Sigmoid colon (tissue), 7 donors: Measurements from ENCODE around the gene CCDC142. TPM values are rescaled to one million over a fixed set of nuclear protein-coding genes. Genes with fewer than 3 reads are reported as not detected.
A peak's percentile ranks its signal among the peaks of the same experiment; 100 is the strongest.
"Not testable (repeated sequence)": the region's sequence is repeated elsewhere in the genome, so short reads cannot be mapped to it uniquely, and the experiment has no call there.

Experiments used
- DNase-seq: peaks from one replicate; pipeline ENCODE4 v3.0.0-alpha.2; 2019
- H3K27ac ChIP-seq, 4 donors: fragments of 200-600 bp; sonication (generic); one replicate each; pipeline ENCODE4 v1.5.1; 2016 to 2019; ENCODE audit warnings: mild to moderate bottlenecking in 1 of 4
- H3K27me3 ChIP-seq, 3 donors: fragments of 200-600 bp; sonication (generic); one replicate each; pipeline ENCODE4 v1.5.1; 2019; ENCODE audit warnings: mild to moderate bottlenecking in 1 of 3
- H3K36me3 ChIP-seq, 4 donors: fragments of 200-600 bp; sonication (generic); one replicate each; pipeline ENCODE4 v1.5.1; 2016 to 2019
- H3K4me1 ChIP-seq, 4 donors: fragments of 200-600 bp; sonication (generic); one replicate each; pipeline ENCODE4 v1.5.1; 2017 to 2019
- H3K4me3 ChIP-seq, 4 donors: fragments of 200-600 bp; sonication (generic); one replicate each; pipeline ENCODE4 v1.5.1; 2017 to 2019; ENCODE audit warnings: mild to moderate bottlenecking in 2 of 4, moderate library complexity in 1 of 4
- H3K9me3 ChIP-seq, 4 donors: fragments of 200-600 bp in 3 of 4; sonication (generic) in 3 of 4; one replicate each; pipeline versions ENCODE4 v1.5.1 to v1.6.1; 2013 to 2019
- CTCF ChIP-seq, 4 experiments: fragments of 450-650 bp in 3 of 4; fragments of 200-600 bp in 1 of 4; IDR thresholded peaks; one replicate each; pipeline ENCODE4 v1.5.1; 2016 to 2019; ENCODE audit warnings: antibody characterized with exemption in 4 of 4, mild to moderate bottlenecking in 3 of 4, moderate library complexity in 2 of 4
- EP300 ChIP-seq, 4 donors: sonication (generic); formaldehyde crosslinking; IDR thresholded peaks; one replicate each; pipeline ENCODE4 v1.6.1; 2017; ENCODE audit warnings: antibody characterized with exemption in 4 of 4
- POLR2A ChIP-seq, 2 donors: fragments of 450-650 bp; IDR thresholded peaks; one replicate each; pipeline ENCODE4 v1.6.1; 2016; ENCODE audit warnings: antibody characterized with exemption in 2 of 2, mild to moderate bottlenecking in 2 of 2, moderate library complexity in 2 of 2
- POLR2AphosphoS5 ChIP-seq, 4 donors: sonication (generic); formaldehyde crosslinking; IDR thresholded peaks; one replicate each; pipeline ENCODE4 v1.6.1; 2017; ENCODE audit warnings: antibody characterized with exemption in 4 of 4
- WGBS, 2 donors: extraction: QIAGEN DNeasy Blood & Tissue Kit; methylation state at CpG; one replicate each; pipeline ENCODE4 v1.1.7; 2013; 5-methylcytosine and 5-hydroxymethylcytosine counted together
- intact Hi-C: fragments of 100-400 bp; cut with DNase I; formaldehyde crosslinking; loops from one replicate; pipeline ENCODE4 v1.15.1; 2023
- polyA plus RNA-seq, 3 donors: library from polyadenylated mRNA; stranded (reverse); fragments of 200-250 nt; gene quantifications; one replicate each; pipeline ENCODE4 v1.2.3, GENCODE V29; 2013
- total RNA-seq, 4 donors: library from RNA; depleted of rRNA; stranded (reverse); fragments of >200 nt; gene quantifications; one replicate each; pipeline ENCODE4 v1.1.0, GENCODE V29; 2016
- donor health status: healthy with polysubstance abuse.
- donor health status: Bipolar disorder and iron deficiency.
- donor health status: healthy.

CCDC142 gene
- total and polyA plus RNA-seq, 7 donors, result 1.8 to 20.9 (median 16.4) TPM

GRCh38 chr2:74448771-74449170 lies 34.0 kb downstream of the CCDC142 start:
- intact Hi-C loops, result no loop called here
- 85 to 88% methylated on average over 2 of the region's 2 CpGs for WGBS, 2 donors
- no peaks in the 10 kb centered on the region for H3K27me3 ChIP-seq
- no peak for DNase-seq
- no peaks in the 10 kb centered on the region for H3K4me1 ChIP-seq
- no peaks in the 10 kb centered on the region for H3K9me3 ChIP-seq
- H3K36me3 ChIP-seq, result no peaks in the 10 kb centered on the region
- H3K27ac ChIP-seq, result no peak overlapping the region
- TF ChIP-seq EP300 (IDR thresholded peaks at IDR 0.05), result no peak
- TF ChIP-seq CTCF (IDR thresholded peaks at IDR 0.05), result no peak
- no peak for TF ChIP-seq POLR2AphosphoS5 (IDR thresholded peaks at IDR 0.05)
- no peak for TF ChIP-seq POLR2A (IDR thresholded peaks at IDR 0.05)
- H3K4me3 ChIP-seq, result no peak overlapping the region

GRCh38 chr2:74447230-74447999 lies 35.4 kb downstream of the CCDC142 start:
- no peak for DNase-seq
- peaks cover 0 to 11% (median 0%) of the 10 kb centered on the region in 3 donors for H3K27me3 ChIP-seq
- no peak overlapping the region for H3K27ac ChIP-seq
- WGBS, 2 donors, result 46 to 83% methylated on average over 5 of the region's 5 CpGs
- H3K36me3 ChIP-seq, result no peaks in the 10 kb centered on the region
- no peaks in the 10 kb centered on the region for H3K9me3 ChIP-seq
- intact Hi-C loops, result no loop called here
- H3K4me3 ChIP-seq, result no peak overlapping the region
- TF ChIP-seq EP300 (IDR thresholded peaks at IDR 0.05), result no peak
- TF ChIP-seq POLR2AphosphoS5 (IDR thresholded peaks at IDR 0.05), result no peak
- TF ChIP-seq POLR2A (IDR thresholded peaks at IDR 0.05), result no peak
- no peaks in the 10 kb centered on the region for H3K4me1 ChIP-seq

GRCh38 chr2:74444498-74445318 lies 38.1 kb downstream of the CCDC142 start:
- Histone ChIP-seq H3K4me3 (no peak overlapping the region), H3K4me1 (peaks cover 0 to 23% (median 18%) of the 10 kb centered on the region in 4 donors), H3K9me3 (no peaks in the 10 kb centered on the region), H3K27ac (no peak overlapping the region), H3K36me3 (no peaks in the 10 kb centered on the region), H3K27me3 (peaks cover 6 to 27% (median 6%) of the 10 kb centered on the region in 3 donors)
- no peak for DNase-seq
- intact Hi-C loops, result no loop called here
- WGBS, 2 donors, result 38 to 63% methylated on average over 5 of the region's 5 CpGs
- TF ChIP-seq POLR2A (IDR thresholded peaks at IDR 0.05) (no peak), CTCF (IDR thresholded peaks at IDR 0.05) (no peak), POLR2AphosphoS5 (IDR thresholded peaks at IDR 0.05) (no peak), EP300 (IDR thresholded peaks at IDR 0.05) (no peak)

GRCh38 chr2:74442483-74443297 lies 40.1 kb downstream of the CCDC142 start:
- intact Hi-C loops, DNase-seq, H3K36me3 ChIP-seq, H3K9me3 ChIP-seq: not testable (repeated sequence)
- H3K4me1 ChIP-seq, result peaks cover 0 to 43% (median 34%) of the 10 kb centered on the region in 4 donors
- H3K27me3 ChIP-seq, result peaks cover 6 to 27% (median 6%) of the 10 kb centered on the region in 3 donors
- H3K4me3 ChIP-seq, result peak overlapping the region in 3 of 4 donors; percentile 49 to 67 (median 59)
- peak overlapping the region in 2 of 4 donors; percentile 77 to 87 for H3K27ac ChIP-seq
- WGBS, 2 donors, result 52 to 87% methylated on average over 16 of the region's 16 CpGs

GRCh38 chr2:74441690-74442482 lies 40.9 kb downstream of the CCDC142 start, which contains the start of gene RTKN:
Gene RTKN, minus strand, starts transcription at chr2:74441937. Its CDS starts 121 bp downstream, at chr2:74441816.
- intact Hi-C loops, result no loop called here
- TF ChIP-seq POLR2AphosphoS5 (IDR thresholded peaks at IDR 0.05) (peak in 1 of 4 donors; percentile 37), POLR2A (IDR thresholded peaks at IDR 0.05) (no peak)
- Histone ChIP-seq H3K27me3 (peaks cover 6 to 27% (median 6%) of the 10 kb centered on the region in 3 donors), H3K27ac (peak within 1 kb of the TSS; percentile 77 to 87 (median 84)), H3K4me1 (peaks cover 0 to 51% (median 40%) of the 10 kb centered on the region in 4 donors), H3K36me3 (no peaks in the 10 kb centered on the region), H3K9me3 (no peaks in the 10 kb centered on the region), H3K4me3 (peak within 1 kb of the TSS; percentile 49 to 67 (median 54))
- peak; percentile 76 for DNase-seq
- WGBS, 2 donors, result 4 to 12% methylated on average over 75 of the region's 75 CpGs
